Activated naive CD4-positive, alpha-beta T cell treated with Interleukin-2 at 50 U/mL for 16 hours (primary cell): ENCODE results near the gene GSG1.
"Not testable (repeated sequence)": the region's sequence is repeated elsewhere in the genome, so short reads cannot be mapped to it uniquely, and the experiment has no call there.

Experiments
- DNase-seq: peaks from one replicate; pipeline ENCODE4 v3.0.0-alpha.2; 2020

Gene GSG1

DNA sequence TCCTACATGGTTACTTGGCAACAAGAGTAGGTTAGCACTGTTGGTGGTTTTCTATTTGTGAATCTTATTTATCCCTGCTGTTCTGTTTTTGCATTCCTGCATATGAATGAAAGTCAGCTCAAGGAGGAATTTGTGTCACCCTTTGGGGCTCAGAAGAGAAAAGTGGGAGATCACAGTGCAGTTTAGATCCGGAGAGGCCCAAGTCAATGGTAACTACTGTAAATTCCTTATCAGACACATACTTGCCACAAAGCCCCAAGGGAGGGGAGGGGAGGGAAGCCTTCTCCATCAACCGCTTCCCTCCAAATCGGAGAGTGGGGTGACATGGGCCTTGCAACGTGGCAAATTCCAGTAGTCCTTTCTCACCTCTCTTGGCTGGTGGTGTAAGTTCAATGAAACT, 15.0 kb downstream of the GSG1 start:
- no peak for DNase-seq

DNA sequence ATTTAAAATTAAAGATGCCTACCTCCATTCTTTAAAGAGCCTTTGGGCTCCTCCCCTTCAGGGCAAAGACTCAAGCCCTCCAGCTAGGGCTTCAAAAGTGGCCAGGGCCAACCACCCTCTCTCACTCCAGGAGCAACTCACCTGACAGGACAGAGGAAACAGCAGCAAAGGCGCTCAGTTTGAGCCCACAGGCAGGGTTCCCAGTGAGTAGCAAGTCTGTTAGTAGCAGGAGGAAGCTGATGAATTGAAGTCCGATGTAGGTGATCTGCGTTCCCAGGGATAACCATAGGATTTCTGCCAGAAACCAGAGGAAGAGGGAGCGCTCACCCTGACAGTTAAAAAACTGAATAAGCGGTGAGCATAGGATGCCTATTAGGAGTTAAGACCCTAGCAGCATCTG, 15.7 kb downstream of the GSG1 start:
- DNase-seq = no peak

- DNase-seq = no peak
Observed at GRCh38 chr12:13085968-13086686, 17.3 kb downstream of the GSG1 start.

GRCh38 chr12:13084898-13085640, 18.4 kb downstream of the GSG1 start:
- DNase-seq = no peak

DNA sequence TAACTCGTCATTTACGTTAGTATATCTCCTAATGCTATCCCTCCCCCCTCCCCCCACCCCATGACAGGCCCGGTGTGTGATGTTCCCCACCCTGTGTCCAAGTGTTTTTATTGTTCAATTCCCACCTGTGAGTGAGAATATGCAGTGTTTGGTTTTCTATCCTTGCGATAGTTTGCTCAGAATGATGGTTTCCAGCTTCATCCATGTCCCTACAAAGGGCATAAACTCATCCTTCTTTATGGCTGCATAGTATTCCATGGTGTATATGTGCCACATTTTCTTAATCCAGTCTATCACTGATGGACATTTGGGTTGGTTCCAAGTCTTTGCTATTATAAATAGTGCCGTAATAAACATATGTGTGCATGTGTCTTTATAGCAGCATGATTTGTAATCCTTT, 19.8 kb downstream of the GSG1 start:
- DNase-seq = not testable (repeated sequence)

- no peak for DNase-seq
Observed at GRCh38 chr12:13082861-13083260, 20.6 kb downstream of the GSG1 start.

DNA sequence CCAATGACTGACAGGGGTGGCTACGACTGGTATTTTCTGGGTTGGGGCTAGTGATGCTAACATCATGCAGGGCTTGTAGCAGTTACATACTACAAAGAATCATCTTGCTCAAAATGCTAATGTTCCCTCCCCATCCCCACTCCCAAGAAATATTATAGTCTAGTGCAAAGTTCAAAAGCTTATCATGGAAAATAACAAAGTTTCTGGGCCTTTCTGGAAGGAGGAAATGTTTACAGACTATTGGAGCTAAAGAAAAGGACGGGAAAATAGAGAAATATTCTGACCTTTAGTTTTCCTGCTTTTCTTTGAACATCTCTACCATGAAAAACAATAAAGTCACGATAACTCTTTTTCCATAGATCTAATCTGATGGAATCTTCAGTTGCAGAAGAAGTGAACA, 23.2 kb downstream of the GSG1 start:
- DNase-seq = no peak

- DNase-seq = no peak
Observed at GRCh38 chr12:13079440-13079906, 24.0 kb downstream of the GSG1 start.

GRCh38 chr12:13075786-13076570, 27.5 kb downstream of the GSG1 start:
- DNase-seq = no peak

GRCh38 chr12:13075118-13075480, 28.4 kb downstream of the GSG1 start:
- no peak for DNase-seq

- DNase-seq = no peak
Observed at GRCh38 chr12:13074396-13075117, 28.9 kb downstream of the GSG1 start.

DNA sequence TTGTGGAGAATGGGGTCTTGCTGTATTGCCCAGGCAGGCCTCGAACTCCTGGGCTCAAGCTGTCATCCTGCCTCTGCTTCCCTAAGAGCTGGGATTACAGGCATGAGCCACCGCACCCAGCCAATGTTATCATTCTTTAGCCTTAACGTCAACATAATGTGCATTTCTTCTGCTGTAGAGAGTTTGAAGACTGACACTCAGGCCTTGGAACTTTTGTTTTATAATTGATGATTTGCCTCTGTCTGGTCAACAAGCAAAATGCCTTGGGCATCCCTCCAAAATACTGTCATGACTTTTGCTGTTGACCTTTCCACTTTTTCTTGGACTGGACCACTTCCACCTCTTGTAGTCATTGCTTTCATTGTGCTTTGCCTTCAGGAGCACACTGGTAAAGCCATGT, 30.3 kb downstream of the GSG1 start:
- DNase-seq = no peak

DNA sequence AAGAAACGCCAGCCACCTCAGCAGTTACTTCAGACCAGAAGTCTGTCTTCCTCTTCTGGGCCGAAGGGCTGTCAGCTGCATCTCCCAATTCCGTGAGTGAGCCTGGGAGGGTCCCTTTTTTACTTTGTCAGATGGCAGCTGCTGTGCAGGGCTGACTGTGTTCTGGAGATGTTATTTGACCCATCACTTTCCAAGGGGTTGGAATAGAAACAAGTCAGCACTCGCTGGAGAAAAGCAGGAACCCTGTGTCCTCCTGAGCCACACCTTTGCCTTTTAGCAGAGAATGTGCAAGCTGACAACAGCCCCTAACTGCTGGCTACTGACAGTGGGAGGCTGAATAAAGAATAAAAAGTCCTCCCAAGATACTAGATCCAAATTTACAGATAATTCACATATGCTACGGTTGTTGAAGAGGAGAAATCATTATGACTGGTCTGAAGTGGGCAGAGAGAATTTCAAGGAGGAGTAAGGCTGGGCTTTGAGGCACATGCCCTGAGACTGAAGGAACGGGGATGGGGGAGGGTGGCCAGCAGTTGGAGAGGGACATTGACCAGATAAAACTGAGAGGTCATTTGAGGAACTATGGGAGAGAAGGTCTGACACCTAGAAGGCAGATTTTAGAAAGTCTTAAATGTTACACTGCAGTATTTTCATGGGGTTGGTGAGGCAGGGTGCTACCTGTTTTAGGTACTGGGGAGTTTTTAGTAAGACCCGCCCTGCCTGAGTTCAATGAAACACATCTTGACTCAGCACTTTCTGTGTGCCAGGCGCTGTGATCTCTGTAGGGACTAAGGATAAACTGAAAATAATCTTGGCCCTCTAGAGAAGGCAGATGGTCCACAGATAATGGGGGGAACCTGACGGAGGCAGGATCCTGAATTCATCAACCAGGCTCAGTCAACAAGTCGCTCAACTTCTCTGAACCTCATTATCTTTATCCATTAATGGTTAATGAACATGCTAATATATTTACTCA, 31.9 kb downstream of the GSG1 start:
- no peak for DNase-seq

DNA sequence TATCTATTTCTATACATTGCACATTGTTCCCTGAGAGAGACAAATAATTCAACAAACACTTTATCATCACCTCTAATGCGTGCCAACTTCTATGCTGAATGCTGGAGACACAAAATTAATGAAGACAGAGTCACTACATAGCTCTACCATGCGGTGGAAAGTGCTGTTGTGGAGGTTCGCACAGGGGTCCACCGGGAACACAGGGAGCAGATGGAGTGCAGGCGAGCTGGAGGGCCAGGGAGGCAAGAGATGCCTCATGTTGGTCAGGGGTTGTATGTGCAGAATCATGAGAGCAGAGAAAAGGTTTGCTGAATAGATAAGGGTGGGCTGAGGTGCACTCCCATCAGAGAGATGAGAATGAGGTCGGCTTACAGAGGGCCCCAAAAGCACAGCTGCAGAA, 34.1 kb downstream of the GSG1 start:
- no peak for DNase-seq

- DNase-seq = no peak
Observed at GRCh38 chr12:13067322-13067721, 36.1 kb downstream of the GSG1 start.

- no peak for DNase-seq
Observed at GRCh38 chr12:13066459-13066858, 37.0 kb downstream of the GSG1 start.

- DNase-seq = no peak
Observed at GRCh38 chr12:13066014-13066413, 37.5 kb downstream of the GSG1 start.

DNA sequence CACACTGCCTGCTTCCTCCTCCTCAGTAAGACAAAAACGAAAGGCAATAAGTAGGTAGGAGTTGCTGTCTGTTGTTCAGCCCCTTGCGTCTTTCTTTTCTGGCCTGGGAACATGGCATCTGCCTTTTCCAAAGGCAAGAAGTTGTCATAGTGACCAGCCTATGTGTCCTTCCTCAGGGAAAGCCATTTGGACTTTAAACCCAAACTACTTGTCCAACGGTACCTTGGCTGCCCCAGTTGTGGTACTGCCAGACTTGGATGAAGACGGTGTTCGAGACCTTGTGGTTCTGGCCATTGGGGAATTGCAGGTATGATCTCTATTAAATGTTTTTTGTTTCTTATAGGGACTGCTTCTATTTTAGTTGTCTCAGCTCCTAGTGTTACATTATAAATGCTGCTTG, 40.8 kb downstream of the GSG1 start:
- no peak for DNase-seq

DNA sequence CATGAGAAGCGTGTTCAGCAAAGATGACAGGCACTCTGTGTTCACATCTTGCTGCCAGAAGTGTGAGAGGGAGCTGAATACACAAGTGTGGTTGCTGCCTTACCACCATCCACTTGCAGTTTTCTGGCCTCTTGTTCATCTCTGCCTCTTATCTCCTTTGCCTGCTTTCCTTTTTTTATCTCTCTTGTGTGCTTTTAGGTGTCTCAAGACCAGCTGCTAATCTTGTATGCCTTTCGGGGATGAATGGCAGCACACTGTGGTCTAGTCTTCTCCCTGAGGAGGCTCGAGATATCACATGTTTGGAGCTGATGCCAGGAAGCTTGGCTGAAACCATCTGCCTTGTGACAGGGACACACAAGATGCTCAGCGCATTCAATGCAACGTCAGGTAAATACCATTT, 42.1 kb downstream of the GSG1 start:
- no peak for DNase-seq

- no peak for DNase-seq
Observed at GRCh38 chr12:13060581-13060980, 42.9 kb downstream of the GSG1 start.

DNA sequence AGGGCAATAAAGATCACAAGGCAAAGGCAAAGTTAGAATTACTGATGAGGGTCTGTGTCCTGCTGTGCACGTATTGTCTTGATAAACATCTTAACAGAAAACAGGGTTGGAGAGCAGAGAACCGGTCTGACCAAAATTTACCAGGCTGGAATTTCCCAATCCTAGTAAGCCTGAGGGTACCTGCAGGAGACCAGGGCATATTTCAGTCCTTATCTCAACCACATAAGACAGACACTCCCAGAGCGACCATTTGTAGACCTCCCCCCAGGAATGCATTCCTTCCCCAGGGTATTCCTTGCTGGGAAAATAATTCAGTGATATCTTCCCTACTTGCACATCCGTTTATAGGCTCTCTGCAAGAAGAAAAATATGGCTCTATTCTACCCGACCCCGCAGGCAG, 49.9 kb downstream of the GSG1 start:
- not testable (repeated sequence) for DNase-seq

GRCh38 chr12:13052421-13052820, 51.0 kb downstream of the GSG1 start:
- no peak for DNase-seq
